WTC11 (cell line): ENCODE results near the gene FBXO47. TPM values are rescaled to one million over a fixed set of nuclear protein-coding genes. Genes with fewer than 3 reads are reported as not detected.

ENCODE experiments used
- ATAC-seq: fragments of 200-7000 bp; cut with Tn5 transposase; 2 replicates; pipeline ENCODE4 v1.10.0; 2021; ENCODE audit warnings: mild to moderate bottlenecking, moderate library complexity
- CTCF ChIA-PET: fragments of 300-600 bp; sonication (Branson Sonifier 250); formaldehyde crosslinking; loops from one replicate; lab custom pipeline; 2021; ENCODE audit warnings: antibody characterized with exemption; lab: Charles Lee
- POLR2A ChIA-PET: fragments of 350-600 bp; sonication (Branson Sonifier 250); formaldehyde crosslinking; loops from one replicate; lab custom pipeline; 2021; ENCODE audit warnings: antibody characterized with exemption; lab: Charles Lee
- DNase-seq: peaks from one replicate; pipeline ENCODE4 v3.0.0; 2021; ENCODE audit warnings: low spot score
- H3K27ac Mint-ChIP-seq: 2 replicates; pipeline ENCODE4 v1.8.0; 2021; ENCODE audit warnings: mixed read lengths
- H3K27me3 Mint-ChIP-seq: 2 replicates; pipeline ENCODE4 v1.8.0; 2021; ENCODE audit warnings: low read depth, mild to moderate bottlenecking, moderate library complexity, mixed read lengths
- H3K36me3 Mint-ChIP-seq: 2 replicates; pipeline ENCODE4 v1.8.0; 2021; ENCODE audit warnings: mixed read lengths
- H3K4me1 Mint-ChIP-seq: 2 replicates; pipeline ENCODE4 v1.8.0; 2022; ENCODE audit warnings: mixed read lengths
- H3K4me3 Mint-ChIP-seq: 2 replicates; pipeline ENCODE4 v1.8.0; 2021; ENCODE audit warnings: mild to moderate bottlenecking, moderate library complexity, mixed read lengths
- H3K9me3 Mint-ChIP-seq: 2 replicates; pipeline ENCODE4 v1.8.0; 2021; ENCODE audit warnings: mixed read lengths
- E2F1 ChIP-seq: sonication (generic); formaldehyde crosslinking; IDR thresholded peaks from 2 replicates; pipeline ENCODE4 v1.8.0; 2022; ENCODE audit warnings: mild to moderate bottlenecking, missing genetic modification reagents
- ETV6 ChIP-seq: sonication (generic); formaldehyde crosslinking; IDR thresholded peaks from 2 replicates; pipeline ENCODE4 v1.8.1; 2022; ENCODE audit warnings: mild to moderate bottlenecking, missing genetic modification reagents
- FOXK1 ChIP-seq: sonication (generic); formaldehyde crosslinking; IDR thresholded peaks from 2 replicates; pipeline ENCODE4 v1.8.0; 2022; ENCODE audit warnings: mild to moderate bottlenecking, moderate library complexity, missing genetic modification reagents
- GTF2I ChIP-seq: fragments of 250-450 bp; sonication (Bioruptor Pico); conservative IDR thresholded peaks from 2 replicates; pipeline ENCODE4 v1.4.0; 2021; ENCODE audit warnings: mild to moderate bottlenecking
- HMGA2 ChIP-seq: fragments of 250-450 bp; sonication (Bioruptor Pico); IDR thresholded peaks from 2 replicates; pipeline ENCODE4 v1.4.0; 2021; ENCODE audit warnings: mild to moderate bottlenecking, moderate library complexity
- JUN ChIP-seq: sonication (generic); formaldehyde crosslinking; IDR thresholded peaks from 2 replicates; pipeline ENCODE4 v1.8.0; 2023; ENCODE audit warnings: mild to moderate bottlenecking, missing genetic modification reagents
- MLX ChIP-seq: sonication (generic); formaldehyde crosslinking; IDR thresholded peaks from 2 replicates; pipeline ENCODE4 v1.8.1; 2023; ENCODE audit warnings: mild to moderate bottlenecking, missing genetic modification reagents, moderate library complexity
- NR2C2 ChIP-seq: sonication (generic); formaldehyde crosslinking; IDR thresholded peaks from 2 replicates; pipeline ENCODE4 v1.8.0; 2022; ENCODE audit warnings: mild to moderate bottlenecking, missing genetic modification reagents
- PRDM15 ChIP-seq: sonication (generic); formaldehyde crosslinking; IDR thresholded peaks from 2 replicates; pipeline ENCODE4 v1.8.0; 2022; ENCODE audit warnings: missing genetic modification reagents
- RELA ChIP-seq: sonication (generic); formaldehyde crosslinking; IDR thresholded peaks from 2 replicates; pipeline ENCODE4 v1.8.1; 2022; ENCODE audit warnings: missing genetic modification reagents, mild to moderate bottlenecking, borderline replicate concordance
- ZNF396 ChIP-seq: fragments of 250-450 bp; sonication (Bioruptor Pico); IDR thresholded peaks from 2 replicates; pipeline ENCODE4 v1.8.0; 2021; ENCODE audit warnings: mild to moderate bottlenecking, moderate library complexity, borderline replicate concordance
- ZNF416 ChIP-seq: fragments of 250-450 bp; sonication (Bioruptor Pico); IDR thresholded peaks from 2 replicates; pipeline ENCODE4 v1.9.0; 2021; ENCODE audit warnings: mild to moderate bottlenecking, inconsistent platforms
- total RNA-seq: library from RNA; stranded (reverse); gene quantifications from 3 replicates; pipeline ENCODE4 v1.2.3, GENCODE V29; 2021
- TF ChIP-seq, protein P1 (sequence below): sonication (generic); formaldehyde crosslinking; IDR thresholded peaks from 2 replicates; pipeline ENCODE4 v1.8.1; 2023; ENCODE audit warnings: mild to moderate bottlenecking, missing genetic modification reagents, borderline replicate concordance
- TF ChIP-seq, protein P2 (sequence below): sonication (generic); formaldehyde crosslinking; IDR thresholded peaks from 2 replicates; pipeline ENCODE4 v1.8.1; 2023; ENCODE audit warnings: mild to moderate bottlenecking, missing genetic modification reagents
- TF ChIP-seq, protein P3 (sequence below): sonication (generic); formaldehyde crosslinking; IDR thresholded peaks from 2 replicates; pipeline ENCODE4 v1.8.1; 2022; ENCODE audit warnings: mild to moderate bottlenecking, missing genetic modification reagents, moderate library complexity, borderline replicate concordance

The FBXO47 gene
- total RNA-seq, 1 experiment from 2014 or later, result not detected

GRCh38 chr17:38896346-38896954 is 70.8 kb downstream of the FBXO47 start:
- Mint-ChIP-seq H3K27ac (no peak overlapping the region), H3K27me3 (no peaks in the 10 kb centered on the region), H3K36me3 (peaks cover 24% of the 10 kb centered on the region), H3K4me1 (peaks cover 40% of the 10 kb centered on the region), H3K4me3 (no peak overlapping the region), H3K9me3 (no peaks in the 10 kb centered on the region)
- 0 out of 2 replicates have a peak, but pooled peaks have one; percentile 18 for TF ChIP-seq PRDM15 (CRISPR knock-in tag)
- TF ChIP-seq ETV6 (CRISPR knock-in tag), result no peak
- POLR2A ChIA-PET, result no interaction called here
- no peak for ATAC-seq
- CTCF ChIA-PET, result no interaction called here
- DNase-seq, result no peak

DNA sequence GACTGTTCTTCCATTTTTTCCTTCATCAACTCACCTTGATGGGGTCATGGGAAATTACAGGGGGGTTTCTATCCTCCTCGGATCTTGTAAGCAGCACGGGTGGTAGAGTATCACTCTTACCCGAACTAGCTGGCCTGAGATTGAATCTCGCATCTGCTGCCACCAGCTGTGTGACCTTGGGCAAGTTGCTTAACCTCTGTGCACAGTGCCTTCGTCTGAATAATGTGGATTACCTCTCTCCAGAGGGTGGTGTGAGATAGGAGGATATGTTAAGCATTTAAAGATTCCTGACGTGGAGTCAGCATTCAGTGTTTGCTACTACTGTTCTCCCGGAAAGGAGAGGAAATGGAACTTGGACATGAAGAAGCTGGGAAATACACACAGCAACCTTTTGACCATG is 72.9 kb downstream of the FBXO47 start:
- CTCF ChIA-PET, result interaction anchor here (1.0 to 1.8 kb wide), 4 partner anchors 10 to 270 kb away, joined by 3 to 7 read pairs (median 6); no protein-coding TSS in a partner anchor
- POLR2A ChIA-PET, result interaction anchor here (0.6 kb wide), 1 partner anchor 18 kb away, joined by 4 read pairs; no protein-coding TSS in a partner anchor
- peak overlapping the region; percentile 86 for H3K27ac Mint-ChIP-seq
- ATAC-seq (peak; percentile 27), DNase-seq (peak; percentile 9)
- H3K4me3 Mint-ChIP-seq, result no peak overlapping the region
- no peaks in the 10 kb centered on the region for H3K27me3 Mint-ChIP-seq
- H3K9me3 Mint-ChIP-seq, result no peaks in the 10 kb centered on the region
- peaks cover 25% of the 10 kb centered on the region for H3K36me3 Mint-ChIP-seq
- H3K4me1 Mint-ChIP-seq, result peaks cover 36% of the 10 kb centered on the region
- TF ChIP-seq JUN (no peak), GTF2I (no peak), RELA (CRISPR knock-in tag) (no peak), FOXK1 (CRISPR knock-in tag) (no peak)
- TF ChIP-seq, protein P1, sequence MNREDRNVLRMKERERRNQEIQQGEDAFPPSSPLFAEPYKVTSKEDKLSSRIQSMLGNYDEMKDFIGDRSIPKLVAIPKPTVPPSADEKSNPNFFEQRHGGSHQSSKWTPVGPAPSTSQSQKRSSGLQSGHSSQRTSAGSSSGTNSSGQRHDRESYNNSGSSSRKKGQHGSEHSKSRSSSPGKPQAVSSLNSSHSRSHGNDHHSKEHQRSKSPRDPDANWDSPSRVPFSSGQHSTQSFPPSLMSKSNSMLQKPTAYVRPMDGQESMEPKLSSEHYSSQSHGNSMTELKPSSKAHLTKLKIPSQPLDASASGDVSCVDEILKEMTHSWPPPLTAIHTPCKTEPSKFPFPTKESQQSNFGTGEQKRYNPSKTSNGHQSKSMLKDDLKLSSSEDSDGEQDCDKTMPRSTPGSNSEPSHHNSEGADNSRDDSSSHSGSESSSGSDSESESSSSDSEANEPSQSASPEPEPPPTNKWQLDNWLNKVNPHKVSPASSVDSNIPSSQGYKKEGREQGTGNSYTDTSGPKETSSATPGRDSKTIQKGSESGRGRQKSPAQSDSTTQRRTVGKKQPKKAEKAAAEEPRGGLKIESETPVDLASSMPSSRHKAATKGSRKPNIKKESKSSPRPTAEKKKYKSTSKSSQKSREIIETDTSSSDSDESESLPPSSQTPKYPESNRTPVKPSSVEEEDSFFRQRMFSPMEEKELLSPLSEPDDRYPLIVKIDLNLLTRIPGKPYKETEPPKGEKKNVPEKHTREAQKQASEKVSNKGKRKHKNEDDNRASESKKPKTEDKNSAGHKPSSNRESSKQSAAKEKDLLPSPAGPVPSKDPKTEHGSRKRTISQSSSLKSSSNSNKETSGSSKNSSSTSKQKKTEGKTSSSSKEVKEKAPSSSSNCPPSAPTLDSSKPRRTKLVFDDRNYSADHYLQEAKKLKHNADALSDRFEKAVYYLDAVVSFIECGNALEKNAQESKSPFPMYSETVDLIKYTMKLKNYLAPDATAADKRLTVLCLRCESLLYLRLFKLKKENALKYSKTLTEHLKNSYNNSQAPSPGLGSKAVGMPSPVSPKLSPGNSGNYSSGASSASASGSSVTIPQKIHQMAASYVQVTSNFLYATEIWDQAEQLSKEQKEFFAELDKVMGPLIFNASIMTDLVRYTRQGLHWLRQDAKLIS, result no peak
- TF ChIP-seq, protein P2, sequence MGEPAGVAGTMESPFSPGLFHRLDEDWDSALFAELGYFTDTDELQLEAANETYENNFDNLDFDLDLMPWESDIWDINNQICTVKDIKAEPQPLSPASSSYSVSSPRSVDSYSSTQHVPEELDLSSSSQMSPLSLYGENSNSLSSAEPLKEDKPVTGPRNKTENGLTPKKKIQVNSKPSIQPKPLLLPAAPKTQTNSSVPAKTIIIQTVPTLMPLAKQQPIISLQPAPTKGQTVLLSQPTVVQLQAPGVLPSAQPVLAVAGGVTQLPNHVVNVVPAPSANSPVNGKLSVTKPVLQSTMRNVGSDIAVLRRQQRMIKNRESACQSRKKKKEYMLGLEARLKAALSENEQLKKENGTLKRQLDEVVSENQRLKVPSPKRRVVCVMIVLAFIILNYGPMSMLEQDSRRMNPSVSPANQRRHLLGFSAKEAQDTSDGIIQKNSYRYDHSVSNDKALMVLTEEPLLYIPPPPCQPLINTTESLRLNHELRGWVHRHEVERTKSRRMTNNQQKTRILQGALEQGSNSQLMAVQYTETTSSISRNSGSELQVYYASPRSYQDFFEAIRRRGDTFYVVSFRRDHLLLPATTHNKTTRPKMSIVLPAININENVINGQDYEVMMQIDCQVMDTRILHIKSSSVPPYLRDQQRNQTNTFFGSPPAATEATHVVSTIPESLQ (CRISPR knock-in tag), result no peak

- POLR2A ChIA-PET, result no interaction called here
- no peak for TF ChIP-seq ZNF396 (CRISPR knock-in tag)
- no peak for TF ChIP-seq E2F1
- TF ChIP-seq, protein P3, sequence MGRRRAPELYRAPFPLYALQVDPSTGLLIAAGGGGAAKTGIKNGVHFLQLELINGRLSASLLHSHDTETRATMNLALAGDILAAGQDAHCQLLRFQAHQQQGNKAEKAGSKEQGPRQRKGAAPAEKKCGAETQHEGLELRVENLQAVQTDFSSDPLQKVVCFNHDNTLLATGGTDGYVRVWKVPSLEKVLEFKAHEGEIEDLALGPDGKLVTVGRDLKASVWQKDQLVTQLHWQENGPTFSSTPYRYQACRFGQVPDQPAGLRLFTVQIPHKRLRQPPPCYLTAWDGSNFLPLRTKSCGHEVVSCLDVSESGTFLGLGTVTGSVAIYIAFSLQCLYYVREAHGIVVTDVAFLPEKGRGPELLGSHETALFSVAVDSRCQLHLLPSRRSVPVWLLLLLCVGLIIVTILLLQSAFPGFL (CRISPR knock-in tag), result no peak
- TF ChIP-seq HMGA2, result no peak
- TF ChIP-seq NR2C2 (CRISPR knock-in tag), result no peak
- TF ChIP-seq GTF2I, result no peak
- no peak for TF ChIP-seq ZNF416 (CRISPR knock-in tag)
- no peak for TF ChIP-seq MLX
- TF ChIP-seq, all 79 proteins: peak for 0
- no peaks in the 10 kb centered on the region for H3K27me3 Mint-ChIP-seq
- H3K27ac Mint-ChIP-seq, result peak overlapping the region; percentile 86
- no peaks in the 10 kb centered on the region for H3K9me3 Mint-ChIP-seq
- H3K36me3 Mint-ChIP-seq, result peaks cover 20% of the 10 kb centered on the region
- no peak overlapping the region for H3K4me3 Mint-ChIP-seq
- CTCF ChIA-PET, result interaction anchor here (0.7 to 1.8 kb wide), 6 partner anchors 9 to 271 kb away, joined by 3 to 7 read pairs (median 4); no protein-coding TSS in a partner anchor
- DNase-seq (no peak), ATAC-seq (peak; percentile 63)
- peaks cover 33% of the 10 kb centered on the region for H3K4me1 Mint-ChIP-seq
These were observed 73.6 kb downstream of the FBXO47 start for GRCh38 chr17:38893607-38894006.
